Prostate gland (tissue), 2 donors: ENCODE measurements around the gene ZCCHC24.

ENCODE experiments used
- POLR2A ChIP-seq: fragments of 450-650 bp; IDR thresholded peaks from one replicate; pipeline ENCODE4 v1.6.1; 2016; ENCODE audit warnings: antibody characterized with exemption, mild to moderate bottlenecking
- POLR2AphosphoS5 ChIP-seq: sonication (generic); formaldehyde crosslinking; IDR thresholded peaks from one replicate; pipeline ENCODE4 v1.6.1; 2017; ENCODE audit warnings: antibody characterized with exemption
- TF ChIP-seq, protein P1 (sequence below), 4 experiments: fragments of 200-600 bp in 2 of 4; fragments of 450-650 bp in 2 of 4; sonication (generic) in 2 of 4; IDR thresholded peaks; 1 replicate in 3 of 4; 2 replicates in 1 of 4; pipeline ENCODE4 v1.5.1; 2016 to 2019; ENCODE audit warnings: antibody characterized with exemption in 4 of 4, mild to moderate bottlenecking in 2 of 4, moderate library complexity in 2 of 4

DNA sequence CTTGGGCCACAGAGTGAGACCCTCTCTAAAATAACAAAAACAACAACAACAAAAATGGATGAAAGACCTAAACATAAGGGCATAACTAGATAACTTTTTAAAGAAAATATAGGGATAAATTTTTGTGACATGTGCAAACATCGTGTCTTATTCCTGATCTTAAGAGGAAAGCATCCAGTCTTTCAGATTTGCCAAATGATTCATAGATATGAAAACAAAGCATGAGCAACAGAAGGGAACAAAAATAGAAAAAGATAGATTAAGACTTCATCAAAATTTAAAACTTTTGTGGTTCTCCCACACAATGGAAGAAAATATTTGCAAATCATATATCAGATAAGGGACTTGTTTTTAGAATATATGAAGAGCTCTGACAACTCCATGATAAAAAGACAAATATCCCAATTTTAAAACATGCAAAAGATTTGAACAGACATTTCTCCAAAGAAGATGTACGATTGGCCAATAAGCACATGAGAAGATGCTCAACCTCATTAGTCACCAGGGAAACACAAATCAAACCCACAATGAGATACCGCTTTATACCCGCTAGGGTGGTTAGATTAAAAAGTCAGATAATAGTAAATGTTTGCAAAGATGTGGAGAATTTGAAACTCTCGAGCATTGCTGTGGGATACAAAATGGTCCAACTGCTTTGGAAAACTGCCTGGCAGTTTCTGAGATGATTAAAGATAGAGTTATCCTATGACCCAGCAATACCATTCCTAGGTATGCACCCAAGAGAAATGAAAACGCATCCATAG, 77.8 kb downstream of the ZCCHC24 start:
- TF ChIP-seq POLR2A (no peak), POLR2AphosphoS5 (no peak)
- TF ChIP-seq, protein P1, sequence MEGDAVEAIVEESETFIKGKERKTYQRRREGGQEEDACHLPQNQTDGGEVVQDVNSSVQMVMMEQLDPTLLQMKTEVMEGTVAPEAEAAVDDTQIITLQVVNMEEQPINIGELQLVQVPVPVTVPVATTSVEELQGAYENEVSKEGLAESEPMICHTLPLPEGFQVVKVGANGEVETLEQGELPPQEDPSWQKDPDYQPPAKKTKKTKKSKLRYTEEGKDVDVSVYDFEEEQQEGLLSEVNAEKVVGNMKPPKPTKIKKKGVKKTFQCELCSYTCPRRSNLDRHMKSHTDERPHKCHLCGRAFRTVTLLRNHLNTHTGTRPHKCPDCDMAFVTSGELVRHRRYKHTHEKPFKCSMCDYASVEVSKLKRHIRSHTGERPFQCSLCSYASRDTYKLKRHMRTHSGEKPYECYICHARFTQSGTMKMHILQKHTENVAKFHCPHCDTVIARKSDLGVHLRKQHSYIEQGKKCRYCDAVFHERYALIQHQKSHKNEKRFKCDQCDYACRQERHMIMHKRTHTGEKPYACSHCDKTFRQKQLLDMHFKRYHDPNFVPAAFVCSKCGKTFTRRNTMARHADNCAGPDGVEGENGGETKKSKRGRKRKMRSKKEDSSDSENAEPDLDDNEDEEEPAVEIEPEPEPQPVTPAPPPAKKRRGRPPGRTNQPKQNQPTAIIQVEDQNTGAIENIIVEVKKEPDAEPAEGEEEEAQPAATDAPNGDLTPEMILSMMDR (IDR thresholded peaks at IDR 0.05): no peak
